Kidney glomerular epithelial cell (primary cell): Measurements from ENCODE around the gene BHLHE23.

Experiments used
- DNase-seq: peaks from one replicate; lab custom pipeline; 2025; lab: John Stamatoyannopoulos, UW

Gene BHLHE23

DNA sequence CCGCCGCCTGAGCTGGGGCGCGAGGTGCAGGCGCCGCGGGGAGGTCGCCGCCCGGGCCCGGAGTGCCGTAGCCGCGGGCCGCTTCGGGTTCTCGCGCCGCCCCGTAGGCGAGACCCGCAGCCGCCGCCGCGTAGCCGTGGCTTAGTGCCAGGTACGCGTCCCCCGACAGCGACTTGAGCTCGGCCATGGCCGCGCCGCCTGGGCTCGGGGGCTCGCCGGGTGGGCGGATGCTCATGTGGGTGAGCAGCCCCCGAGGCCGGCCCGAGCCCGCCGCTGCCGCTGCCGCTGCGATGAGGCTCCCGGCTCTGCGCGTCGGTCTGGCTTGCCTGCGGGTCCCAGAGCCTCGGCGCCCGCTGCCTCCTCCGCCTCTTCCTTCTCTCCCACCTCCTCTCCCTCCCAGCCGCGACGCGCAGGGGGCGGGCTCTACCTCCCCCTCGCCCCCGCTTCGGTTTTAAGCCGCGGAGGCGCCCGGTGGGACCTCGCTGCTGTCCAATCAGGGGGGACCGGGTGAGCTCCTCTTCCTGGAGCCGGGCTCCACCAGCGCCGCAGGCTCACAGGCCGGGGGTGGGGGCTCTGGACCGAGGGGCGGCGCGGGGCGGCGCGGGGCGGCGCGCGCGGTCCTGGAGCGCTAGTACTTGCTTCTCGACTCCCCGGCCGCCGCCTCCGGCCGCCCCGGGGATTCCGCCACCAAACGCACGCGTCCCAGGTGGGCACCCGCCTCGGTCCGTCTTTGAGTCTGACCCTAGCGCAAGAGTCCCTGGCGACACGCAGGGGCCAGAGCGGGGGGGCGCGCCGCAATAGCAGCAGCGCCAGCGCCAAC, at the start of gene BHLHE23:
Gene BHLHE23 (minus strand): TSS at position 425 of the 820 bp plus-strand sequence. CDS start 190 bp downstream, at position 235.
- DNase-seq: no peak

DNA sequence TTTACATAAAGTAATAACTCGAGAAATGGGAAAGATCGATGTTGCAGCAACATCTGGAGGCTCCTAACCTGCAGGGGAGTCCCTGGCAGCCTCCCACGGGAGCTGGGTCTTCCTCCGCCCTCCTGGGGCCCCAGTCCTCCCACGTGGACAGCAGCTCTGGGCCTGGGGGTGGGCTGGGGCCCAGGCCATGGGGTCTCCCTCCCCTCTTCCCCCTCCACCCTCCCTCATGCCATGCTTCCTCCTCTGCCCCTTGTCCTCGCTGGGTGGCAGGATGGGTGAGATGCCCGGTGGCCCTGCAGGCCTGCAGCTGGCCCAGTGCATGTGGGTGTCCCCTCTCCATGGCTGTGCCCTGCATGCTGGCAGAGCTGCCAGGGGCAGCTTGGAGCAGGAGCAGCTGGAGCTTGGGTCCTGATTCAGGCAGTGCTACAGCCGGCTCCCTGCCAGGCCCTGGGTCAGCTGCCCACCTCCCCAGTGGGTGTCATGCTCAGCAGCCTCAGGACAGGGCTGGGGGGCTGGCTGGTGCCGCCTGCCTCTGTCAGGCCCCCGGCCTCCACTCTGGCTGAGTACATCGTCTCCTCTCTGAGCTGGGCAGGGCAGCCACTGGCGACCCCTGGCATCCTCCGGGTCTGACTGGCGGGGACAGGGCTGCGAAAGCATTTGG, 48.9 kb upstream of the BHLHE23 start:
- no peak for DNase-seq

DNA sequence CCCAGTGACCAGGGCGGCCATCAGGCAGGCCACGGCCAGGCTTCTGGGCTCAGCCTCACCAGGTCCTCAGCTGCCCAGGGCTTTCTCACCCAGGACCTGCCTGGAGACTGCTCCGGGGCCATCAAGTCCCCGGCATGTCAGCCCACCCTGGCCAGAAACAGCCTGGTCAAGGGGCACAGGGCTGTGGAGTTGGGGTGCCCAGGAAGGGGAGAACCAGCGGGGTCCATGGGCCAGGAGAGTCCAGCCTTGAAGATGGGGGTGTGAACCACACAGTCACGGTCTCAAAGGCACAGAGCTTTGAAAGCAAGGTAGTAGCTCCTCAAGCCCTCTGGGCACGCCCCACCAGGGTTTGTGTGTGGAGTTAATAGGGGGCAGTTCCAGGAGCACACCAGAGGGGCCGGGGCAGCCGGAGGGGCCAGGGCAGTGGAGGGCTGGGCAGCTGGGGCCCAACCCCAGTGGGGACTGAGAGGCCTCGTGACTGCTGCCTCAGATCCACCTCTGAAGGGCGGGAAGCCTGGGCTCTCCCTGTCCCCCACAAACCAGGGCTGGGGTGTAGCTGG, 48.0 kb upstream of the BHLHE23 start:
- no peak for DNase-seq

DNA sequence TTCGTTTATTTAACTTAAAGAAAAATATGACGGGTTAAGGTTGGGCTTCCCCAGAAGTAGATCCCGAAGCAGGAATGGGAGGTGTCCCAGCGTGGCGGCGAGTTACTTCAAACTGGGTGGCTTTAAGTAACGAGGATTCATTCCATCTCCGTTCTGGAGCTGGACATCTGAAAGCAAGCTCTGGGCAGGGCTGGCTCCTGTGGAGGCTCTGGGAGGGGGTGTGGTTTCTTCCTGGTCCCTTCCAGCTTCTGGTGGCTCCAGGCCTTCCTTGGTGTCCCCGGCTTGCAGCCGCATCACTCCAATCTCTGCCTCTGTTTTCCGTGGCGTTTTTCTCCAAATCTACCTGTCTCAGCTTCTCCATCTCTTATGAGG, 47.3 kb upstream of the BHLHE23 start:
- no peak for DNase-seq

DNA sequence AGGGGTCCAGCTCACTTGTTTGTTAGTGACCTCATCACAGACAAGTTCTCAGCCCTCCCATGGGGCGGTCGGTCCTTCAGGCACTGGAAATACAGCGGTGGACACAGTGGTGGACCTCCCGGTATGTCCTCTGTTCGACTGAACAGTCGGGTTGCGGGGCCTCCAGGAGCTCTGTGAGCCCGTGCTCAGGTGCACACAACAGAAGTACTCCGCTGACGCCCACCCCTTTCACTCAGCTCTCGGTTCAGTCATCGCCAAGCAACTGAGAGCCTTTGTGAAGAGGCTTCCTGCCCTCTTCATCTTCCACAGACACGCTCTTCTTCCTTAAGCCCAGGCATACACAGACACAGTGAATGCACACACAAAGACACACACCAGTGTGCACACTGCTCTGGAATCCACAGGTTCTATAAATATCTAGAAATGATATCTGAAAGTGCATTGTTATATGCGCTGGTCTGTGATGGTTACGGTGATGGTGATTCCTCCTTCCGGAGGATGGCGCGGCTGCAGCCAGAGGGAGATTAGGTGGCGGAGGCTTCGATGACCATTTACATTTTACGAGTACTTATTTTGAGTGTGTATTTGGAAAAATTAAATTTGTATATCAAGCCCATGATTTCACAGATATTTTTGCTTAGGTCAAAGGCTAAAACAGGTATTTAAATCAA, 46.8 kb upstream of the BHLHE23 start:
- DNase-seq: no peak

DNA sequence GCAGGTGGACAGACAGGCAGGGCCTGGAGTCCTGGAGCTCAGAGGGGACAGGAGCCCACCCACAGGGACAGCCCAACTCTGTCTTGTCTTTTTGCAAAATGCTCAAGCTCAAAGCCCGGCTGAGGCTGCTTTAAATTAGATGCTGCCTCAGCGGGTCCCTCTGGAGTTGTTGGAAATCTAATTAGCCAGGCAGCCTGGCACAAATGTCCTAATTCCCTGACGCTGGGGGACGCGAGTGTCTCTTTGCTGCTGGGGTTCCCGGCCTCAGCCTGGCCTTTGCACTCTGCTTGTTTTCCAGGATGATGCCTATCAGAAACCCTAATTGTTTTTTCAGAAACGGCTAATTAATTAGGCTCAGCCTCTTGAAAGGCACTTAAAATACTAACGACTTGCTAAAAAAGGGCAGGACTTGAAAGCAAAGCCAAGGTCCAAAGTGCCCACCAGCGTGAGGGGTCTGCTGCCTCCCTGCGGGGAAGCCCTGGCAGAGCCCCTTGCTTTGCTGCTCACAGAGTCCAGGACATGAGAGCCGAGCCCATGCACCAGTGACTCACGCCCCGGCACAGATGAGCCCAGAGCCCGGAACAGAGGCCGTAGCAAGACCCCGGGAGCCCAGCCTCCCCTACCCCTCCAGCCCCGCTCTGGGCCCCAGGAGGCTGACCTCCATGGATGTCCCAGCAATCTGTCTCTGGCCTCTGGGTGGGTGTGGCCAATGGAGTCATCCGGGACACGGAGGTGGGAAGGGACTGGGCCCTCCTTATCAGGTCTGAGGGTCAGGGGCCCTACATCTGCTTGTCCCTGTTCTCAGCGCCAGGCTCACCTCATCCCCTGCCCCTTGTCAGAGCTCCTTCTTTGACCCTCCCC, 46.0 kb upstream of the BHLHE23 start:
- no peak for DNase-seq

DNA sequence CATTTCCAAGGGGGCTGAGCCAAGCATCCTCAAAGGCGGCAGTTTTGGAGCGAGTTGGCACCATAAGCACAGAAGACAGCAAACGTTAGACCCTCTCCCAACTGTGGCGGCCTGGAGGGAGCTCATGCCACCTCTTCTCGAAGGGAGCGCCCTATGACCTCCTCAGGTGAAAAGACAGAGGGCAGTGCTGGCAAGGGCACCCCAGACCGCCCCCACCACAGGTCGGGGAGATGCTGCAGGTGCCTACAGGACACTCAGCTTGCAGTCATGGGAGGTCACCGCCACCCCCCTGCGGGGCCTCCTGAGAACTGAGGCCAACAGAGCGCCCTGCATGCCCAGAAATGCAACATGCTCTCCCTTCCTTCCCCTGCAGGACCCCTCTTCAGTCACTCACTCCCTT, 45.1 kb upstream of the BHLHE23 start:
- DNase-seq: no peak

DNA sequence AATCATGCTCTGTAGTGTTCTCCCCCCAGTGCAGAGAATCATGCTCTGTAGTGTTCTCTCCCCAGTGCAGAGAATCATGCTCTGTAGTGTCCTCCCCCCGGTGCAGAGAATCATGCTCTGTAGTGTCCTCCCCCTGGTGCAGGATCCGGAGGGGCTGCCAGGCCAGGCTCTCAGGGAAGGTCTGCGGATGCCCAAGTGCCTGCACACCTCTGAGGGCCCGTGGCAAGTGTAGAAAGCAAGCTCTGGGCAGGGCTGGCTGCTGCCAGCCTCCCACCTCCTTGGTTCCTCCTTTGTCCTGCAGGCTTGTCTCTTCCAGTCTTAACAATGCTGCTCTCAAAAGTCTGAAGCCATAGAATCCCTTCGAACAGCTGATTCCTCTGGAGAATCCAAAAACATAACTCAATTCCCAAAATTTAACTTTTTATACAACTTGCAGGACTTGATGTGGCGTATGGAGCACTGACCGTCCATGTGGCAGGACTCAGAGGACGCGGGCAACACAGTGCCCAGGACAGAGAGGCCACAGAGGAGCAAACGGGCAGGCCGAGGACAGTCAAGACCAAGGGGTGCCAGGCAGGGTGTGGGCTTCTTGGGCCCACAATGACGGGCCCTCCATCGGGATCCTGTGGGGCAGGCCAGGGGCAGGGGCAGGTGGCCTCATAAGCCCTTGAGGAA, 44.6 kb upstream of the BHLHE23 start:
- DNase-seq: no peak

DNA sequence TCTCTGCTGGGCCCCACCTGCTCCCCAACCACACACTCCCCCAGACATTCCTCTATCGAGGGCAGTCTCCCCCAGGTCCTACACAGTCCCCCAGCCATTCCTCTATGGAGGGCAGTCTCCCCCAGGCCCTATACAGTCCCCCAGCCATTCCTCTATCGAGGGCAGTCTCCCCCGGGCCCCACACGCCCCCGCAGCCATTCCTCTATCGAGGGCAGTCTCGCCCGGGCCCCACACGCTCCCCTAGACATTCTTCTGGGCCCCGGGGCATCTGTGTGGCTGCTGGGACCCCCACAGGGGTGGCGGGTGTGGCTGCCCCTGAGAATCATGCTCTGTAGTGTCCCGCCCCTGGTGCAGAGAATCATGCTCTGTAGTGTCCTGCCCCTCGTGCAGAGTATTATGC, 43.6 kb upstream of the BHLHE23 start:
- DNase-seq: no peak

DNA sequence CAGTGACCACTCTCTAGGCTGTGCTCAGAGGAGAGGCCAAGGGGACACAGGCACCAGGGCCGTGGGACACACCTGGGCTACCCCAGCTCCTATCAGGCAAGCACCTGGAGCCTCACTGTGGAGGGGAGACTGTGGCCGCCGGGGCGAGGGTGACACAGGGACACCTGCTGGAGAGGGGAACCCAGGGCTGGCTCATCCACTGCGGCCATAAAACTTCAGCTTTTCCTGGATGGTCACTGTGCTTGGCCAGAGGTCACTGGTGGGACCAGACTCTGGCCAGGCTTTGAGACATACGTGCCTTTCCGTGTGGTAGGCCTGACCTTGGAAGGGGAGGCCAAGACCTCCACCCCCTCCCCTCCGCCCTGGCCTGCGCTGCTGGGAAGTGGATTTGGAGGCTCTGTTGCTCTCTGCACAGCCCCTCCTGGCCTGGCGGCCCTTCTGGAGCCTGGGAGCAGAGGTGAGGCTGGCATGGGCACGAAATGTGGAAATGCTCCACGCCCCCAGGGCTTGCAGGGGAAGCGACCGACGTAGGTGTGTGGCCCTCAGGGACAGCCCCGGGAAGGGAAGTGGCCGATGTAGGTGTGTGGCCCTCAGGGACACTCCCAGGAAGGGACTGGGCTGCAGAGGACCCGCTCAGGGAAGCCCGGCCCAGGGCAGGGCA, 42.9 kb upstream of the BHLHE23 start:
- DNase-seq: no peak

DNA sequence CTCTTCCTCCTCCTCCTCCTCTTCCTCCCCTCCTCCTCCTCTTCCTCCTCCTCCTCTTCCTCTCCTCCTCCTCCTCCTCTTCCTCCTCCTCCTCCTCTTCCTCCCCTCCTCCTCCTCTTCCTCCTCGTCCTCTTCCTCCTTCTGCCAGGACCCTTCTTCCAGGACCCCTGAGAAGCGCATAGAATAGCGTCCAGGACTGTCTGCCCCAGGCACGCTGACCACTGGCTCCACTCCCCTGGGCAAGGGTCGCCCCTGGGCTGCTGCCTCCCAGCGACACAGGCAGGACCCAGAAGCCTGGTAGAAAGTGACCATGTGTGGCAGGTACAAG, 42.4 kb upstream of the BHLHE23 start:
- DNase-seq: no peak

DNA sequence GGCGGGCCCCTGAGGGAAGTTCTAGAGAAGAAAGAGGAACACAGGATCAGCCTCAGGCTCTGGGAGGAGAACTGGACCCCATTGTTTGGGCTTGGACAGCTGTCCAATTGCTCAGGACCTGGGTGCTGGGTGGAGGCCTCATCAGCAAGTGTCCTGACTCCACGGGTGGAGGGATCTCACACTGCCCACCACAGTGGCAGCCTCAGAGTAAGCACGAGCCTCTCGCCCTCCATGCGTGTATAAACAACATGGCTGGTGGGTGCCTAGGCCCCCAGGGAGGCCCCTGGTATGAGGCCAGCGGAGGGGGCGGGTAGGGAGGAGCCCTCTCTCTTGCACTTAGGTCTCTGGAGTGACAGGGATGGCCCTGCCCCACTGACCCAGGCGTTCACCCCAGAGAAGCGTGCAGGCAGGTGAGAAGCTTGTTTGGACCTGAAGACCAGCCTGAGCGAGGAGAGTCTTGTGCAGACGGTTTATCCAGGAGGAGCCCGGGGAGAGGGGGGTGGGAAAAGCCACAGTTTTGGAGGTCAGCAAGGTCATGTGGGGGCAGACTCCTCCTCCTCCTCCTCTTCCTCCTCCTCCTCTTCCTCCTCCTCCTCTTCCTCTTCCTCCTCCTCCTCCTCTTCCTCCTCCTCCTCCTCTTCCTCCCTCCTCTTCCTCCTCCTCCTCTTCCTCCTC, 41.9 kb upstream of the BHLHE23 start:
- no peak for DNase-seq

DNA sequence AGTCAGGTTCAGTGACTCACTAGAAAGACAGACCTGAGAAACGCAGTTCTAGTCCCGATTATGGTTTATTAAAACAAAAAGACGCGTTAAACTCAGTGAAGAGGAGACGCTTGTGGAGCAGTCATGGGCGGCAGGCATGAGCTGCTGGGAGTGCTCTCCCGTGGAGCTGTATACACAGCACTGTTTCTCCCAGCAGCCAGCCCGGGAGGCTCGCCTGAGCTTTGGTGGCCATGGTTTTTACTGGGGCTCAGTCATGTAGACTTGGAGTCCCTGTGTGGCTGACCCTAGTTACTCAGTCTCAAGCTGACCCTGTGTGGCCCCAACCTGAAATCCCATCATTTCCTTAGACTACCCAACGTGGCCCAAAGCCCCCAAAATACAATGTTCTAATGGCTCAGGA, 41.2 kb upstream of the BHLHE23 start:
- no peak for DNase-seq

DNA sequence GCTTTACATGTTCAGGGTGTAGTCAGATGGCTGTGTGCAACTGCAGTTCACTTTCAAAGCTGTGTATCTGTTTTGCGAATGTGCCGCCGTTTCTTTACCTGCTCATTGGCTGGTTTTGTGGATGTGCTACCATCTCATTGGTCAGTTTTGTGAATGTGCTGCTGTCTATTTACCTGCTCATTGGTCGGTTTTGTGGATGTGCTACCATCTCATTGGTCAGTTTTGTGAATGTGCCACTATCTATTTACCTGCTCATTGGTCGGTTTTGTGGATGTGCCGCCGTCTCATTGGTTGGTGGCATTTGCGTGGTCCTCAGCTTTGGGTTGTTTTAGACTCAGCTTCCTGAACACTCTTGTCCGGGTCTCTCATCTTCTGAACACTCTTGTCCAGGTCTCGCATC, 40.5 kb upstream of the BHLHE23 start:
- DNase-seq: no peak

DNA sequence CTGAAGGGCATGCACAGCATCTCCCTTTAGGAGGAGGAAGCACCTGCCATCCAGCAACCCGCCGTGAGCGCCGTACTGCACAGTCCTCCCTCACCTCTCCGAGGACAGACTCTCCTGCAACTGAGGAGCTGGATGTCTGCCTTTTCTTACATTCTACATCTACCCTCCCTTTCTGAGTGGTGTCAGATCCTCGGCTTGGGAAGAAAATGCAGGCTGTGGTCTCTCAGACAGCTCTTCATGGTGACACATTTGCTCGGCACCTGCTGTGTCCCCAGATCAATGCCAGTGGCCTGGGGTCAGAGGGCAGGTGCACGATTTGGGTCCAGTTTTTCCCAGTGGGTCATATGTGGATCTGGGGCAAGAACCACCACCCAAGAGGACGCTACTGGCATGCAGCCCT, 40.1 kb upstream of the BHLHE23 start:
- DNase-seq: no peak

DNA sequence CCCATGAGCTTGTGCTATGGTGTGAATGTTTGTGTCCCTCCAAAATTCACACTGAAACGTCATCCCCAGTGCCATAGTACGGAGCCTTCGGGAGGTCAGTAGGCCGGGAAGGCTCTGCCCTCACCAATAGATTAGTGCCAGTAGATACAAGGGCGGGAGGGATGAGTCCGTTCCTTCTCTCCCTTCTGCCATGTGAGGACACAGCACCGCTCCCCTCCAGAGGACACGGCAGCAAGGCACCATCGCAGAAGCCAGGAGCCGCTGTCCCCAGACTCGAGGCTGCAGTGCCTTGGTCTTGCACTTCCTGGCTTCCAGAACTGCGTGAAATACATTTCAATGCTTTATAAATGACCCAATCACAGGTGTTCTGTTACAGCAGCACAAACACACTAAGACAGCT, 39.2 kb upstream of the BHLHE23 start:
- no peak for DNase-seq

DNA sequence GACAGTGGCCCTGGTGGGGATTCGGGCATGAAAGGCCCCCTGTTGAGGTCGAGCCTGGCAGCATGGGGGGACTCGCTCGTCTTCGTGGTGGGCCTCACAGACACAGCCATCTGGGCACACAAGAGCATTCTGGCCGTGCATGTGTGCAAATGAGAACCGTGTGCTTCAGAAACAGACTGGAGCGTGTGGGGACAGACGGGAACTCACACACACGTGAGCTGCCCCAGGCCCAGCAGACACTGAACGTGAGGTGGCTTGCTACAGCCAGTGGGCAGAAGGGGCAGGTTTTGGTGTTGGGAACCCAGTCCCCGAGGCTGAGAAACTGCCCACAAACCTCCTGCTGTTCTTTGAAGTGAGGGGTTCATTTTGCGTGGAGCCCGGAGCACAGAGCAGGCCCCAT, 38.6 kb upstream of the BHLHE23 start:
- no peak for DNase-seq

DNA sequence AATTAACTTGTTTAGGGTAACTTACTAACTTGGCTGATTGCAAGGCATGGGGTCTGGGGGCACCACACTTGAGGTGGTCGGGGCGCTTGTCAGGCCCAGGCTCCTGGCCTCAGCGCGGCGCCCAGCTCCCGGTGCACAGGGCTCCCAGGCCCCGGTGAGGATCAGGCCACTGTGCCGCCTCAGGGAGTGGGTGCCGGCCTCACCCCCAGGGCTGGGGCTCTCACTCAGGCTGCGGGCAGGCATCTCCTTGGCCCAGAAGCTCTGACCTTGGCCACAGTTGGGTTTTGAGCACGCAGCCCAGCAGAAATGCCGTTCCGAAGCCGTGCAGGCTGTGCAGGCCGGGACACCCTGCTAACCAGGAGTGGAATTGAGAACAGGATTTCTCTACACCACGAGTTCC, 37.8 kb upstream of the BHLHE23 start:
- no peak for DNase-seq

DNA sequence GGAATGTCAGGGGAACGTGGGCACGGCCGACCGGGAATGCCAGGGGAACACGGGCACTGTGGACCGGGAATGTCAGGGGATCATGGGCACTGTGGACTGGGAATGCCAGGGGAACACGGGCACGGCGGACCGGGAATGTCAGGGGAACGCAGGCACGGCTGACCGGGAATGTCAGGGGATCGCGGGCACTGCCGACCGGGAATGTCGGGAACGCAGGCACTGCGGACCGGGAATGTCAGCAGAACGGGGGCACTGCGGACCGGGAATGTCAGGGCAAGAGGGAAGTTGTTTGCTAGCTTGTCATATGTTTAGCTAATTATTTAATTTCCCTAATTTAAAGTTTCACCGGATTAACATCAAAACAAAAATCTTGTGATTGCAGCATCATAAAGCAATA, 37.4 kb upstream of the BHLHE23 start:
- no peak for DNase-seq
